Activated T-helper 2 cell treated with anti-CD3 and anti-CD28 coated beads, Interferon-gamma antibody, Interleukin-2, Interleukin-4, amounts not matched to agents 10 μg/mL and 5 μg/mL and 100 μg/mL, durations not matched to agents 14 hours and 24 hours and 36 hours (primary cell): ENCODE results near the gene CARF. TPM values are rescaled to one million over a fixed set of nuclear protein-coding genes. Genes with fewer than 3 reads are reported as not detected.

Experiments
- DNase-seq: peaks from one replicate; pipeline ENCODE4 v3.0.0; 2021; ENCODE audit warnings: low spot score
- H3K27ac Mint-ChIP-seq: one replicate; pipeline ENCODE4 v1.8.0; 2021; ENCODE audit warnings: mixed read lengths
- H3K27me3 Mint-ChIP-seq: one replicate; pipeline ENCODE4 v1.8.0; 2021; ENCODE audit warnings: low read depth, mixed read lengths
- H3K36me3 Mint-ChIP-seq: one replicate; pipeline ENCODE4 v1.8.0; 2021; ENCODE audit warnings: low read depth, mixed read lengths
- H3K4me1 Mint-ChIP-seq: one replicate; pipeline ENCODE4 v1.8.0; 2021; ENCODE audit warnings: low read depth, mixed read lengths
- H3K4me3 Mint-ChIP-seq: one replicate; pipeline ENCODE4 v1.8.0; 2021; ENCODE audit warnings: low read depth, mild to moderate bottlenecking, moderate library complexity, mixed read lengths
- H3K9me3 Mint-ChIP-seq: one replicate; pipeline ENCODE4 v1.8.0; 2021; ENCODE audit warnings: mixed read lengths
- intact Hi-C: fragments of 100-400 bp; cut with micrococcal nuclease; formaldehyde crosslinking; loops from one replicate; pipeline ENCODE4 v1.15.1; 2023
- total RNA-seq: library from RNA; stranded (reverse); gene quantifications from 2 replicates; pipeline ENCODE4 v1.2.3, GENCODE V29; 2022

Gene CARF
- total RNA-seq, 1 donor from 2014 or later, result 5.0 TPM

- intact Hi-C loops, result no loop called here
- no peak for DNase-seq
- Mint-ChIP-seq H3K36me3 (no peaks in the 10 kb centered on the region), H3K27ac (no peak overlapping the region), H3K4me3 (no peak overlapping the region), H3K27me3 (peaks cover 16% of the 10 kb centered on the region), H3K9me3 (no peaks in the 10 kb centered on the region), H3K4me1 (no peaks in the 10 kb centered on the region)
Measured at GRCh38 chr2:203003716-203004115, 91.6 kb downstream of the CARF start.

GRCh38 chr2:203014456-203015199 is 102.6 kb downstream of the CARF start, which contains the start of gene NBEAL1:
Gene NBEAL1, plus strand, starts transcription at chr2:203014875. Its CDS starts 1,510 bp downstream, at chr2:203016385.
- intact Hi-C loops, result loop anchor here (1.0 to 5.0 kb wide), 3 partner anchors 103 to 382 kb away; partner anchors contain the start of genes FAM117B and WDR12
- H3K27me3 Mint-ChIP-seq, result peaks cover 16% of the 10 kb centered on the region
- no peaks in the 10 kb centered on the region for H3K9me3 Mint-ChIP-seq
- DNase-seq, result peak; percentile 96
- H3K4me3 Mint-ChIP-seq, result peak within 1 kb of the TSS; percentile 98
- peaks cover 28% of the 10 kb centered on the region for H3K4me1 Mint-ChIP-seq
- peak within 1 kb of the TSS; percentile 92 for H3K27ac Mint-ChIP-seq
- H3K36me3 Mint-ChIP-seq, result peaks cover 3% of the 10 kb centered on the region

DNA sequence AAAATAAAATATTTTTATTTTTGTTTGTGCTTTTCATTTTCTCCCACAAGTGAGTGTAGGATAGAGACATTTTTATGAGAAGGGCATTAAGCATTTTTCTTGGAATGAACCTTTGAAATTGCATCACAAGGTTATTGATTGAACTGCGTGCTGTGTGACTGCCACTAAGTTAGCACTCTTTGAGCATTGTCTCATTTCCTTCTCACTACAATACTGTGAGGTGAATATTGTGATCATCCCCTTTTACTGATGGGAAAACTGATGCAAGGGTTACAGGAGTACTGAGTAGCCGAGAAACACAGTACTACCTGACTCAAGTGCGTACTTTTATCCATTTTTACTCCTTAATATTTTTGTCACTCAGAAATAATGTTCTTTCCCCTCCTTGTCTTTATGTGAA is 104.6 kb downstream of the CARF start:
- H3K27ac Mint-ChIP-seq, result no peak overlapping the region
- peaks cover under 1% of the 10 kb centered on the region for H3K27me3 Mint-ChIP-seq
- peaks cover 29% of the 10 kb centered on the region for H3K4me1 Mint-ChIP-seq
- no peaks in the 10 kb centered on the region for H3K9me3 Mint-ChIP-seq
- DNase-seq, result no peak
- no peak overlapping the region for H3K4me3 Mint-ChIP-seq
- peaks cover 3% of the 10 kb centered on the region for H3K36me3 Mint-ChIP-seq
- intact Hi-C loops, result loop anchor here (5.0 kb wide), 1 partner anchor 384 kb away; the partner anchor contains the start of gene FAM117B

DNA sequence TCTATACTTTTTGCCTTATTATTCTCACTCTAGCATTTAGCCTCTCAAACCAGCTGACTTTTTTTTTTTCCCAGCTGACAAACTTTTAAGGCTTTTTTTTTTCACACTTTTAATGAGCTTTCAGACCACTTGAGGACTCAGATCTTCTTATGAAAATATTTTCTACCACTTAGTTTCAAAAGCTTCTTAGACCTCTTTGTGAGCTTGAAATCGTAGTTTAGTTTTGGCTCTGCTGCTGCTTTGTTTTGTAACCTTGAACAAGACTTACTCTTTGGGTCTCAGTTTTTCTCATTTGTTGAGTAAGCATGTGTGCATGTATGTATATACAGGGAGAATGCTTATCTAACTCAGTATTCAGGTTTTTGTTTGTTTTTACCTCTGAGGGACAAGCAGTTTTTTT is 106.1 kb downstream of the CARF start:
- peaks cover 3% of the 10 kb centered on the region for H3K36me3 Mint-ChIP-seq
- intact Hi-C loops, result loop anchor here (5.0 kb wide), 1 partner anchor 386 kb away; the partner anchor contains the start of gene FAM117B
- H3K9me3 Mint-ChIP-seq, result no peaks in the 10 kb centered on the region
- peak overlapping the region; percentile 45 for H3K4me3 Mint-ChIP-seq
- H3K4me1 Mint-ChIP-seq, result peaks cover 36% of the 10 kb centered on the region
- no peak for DNase-seq
- no peaks in the 10 kb centered on the region for H3K27me3 Mint-ChIP-seq
- peak overlapping the region; percentile 6 for H3K27ac Mint-ChIP-seq

GRCh38 chr2:203019142-203019541 is 107.1 kb downstream of the CARF start:
- DNase-seq, result no peak
- no peak overlapping the region for H3K27ac Mint-ChIP-seq
- no peak overlapping the region for H3K4me3 Mint-ChIP-seq
- H3K36me3 Mint-ChIP-seq, result peaks cover 9% of the 10 kb centered on the region
- H3K9me3 Mint-ChIP-seq, result no peaks in the 10 kb centered on the region
- H3K4me1 Mint-ChIP-seq, result peaks cover 39% of the 10 kb centered on the region
- intact Hi-C loops, result loop anchor here (5.0 kb wide), 1 partner anchor 387 kb away; the partner anchor contains the start of gene FAM117B
- no peaks in the 10 kb centered on the region for H3K27me3 Mint-ChIP-seq

- Mint-ChIP-seq H3K4me3 (no peak overlapping the region), H3K9me3 (no peaks in the 10 kb centered on the region), H3K4me1 (peaks cover 31% of the 10 kb centered on the region), H3K27ac (no peak overlapping the region), H3K36me3 (peaks cover 7% of the 10 kb centered on the region), H3K27me3 (no peaks in the 10 kb centered on the region)
- no peak for DNase-seq
- intact Hi-C loops, result no loop called here
Measured at GRCh38 chr2:203021991-203022390, 109.9 kb downstream of the CARF start.

GRCh38 chr2:203022751-203023150 is 110.7 kb downstream of the CARF start:
- H3K4me3 Mint-ChIP-seq, result no peak overlapping the region
- H3K9me3 Mint-ChIP-seq, result no peaks in the 10 kb centered on the region
- no peak overlapping the region for H3K27ac Mint-ChIP-seq
- no peak for DNase-seq
- peaks cover 29% of the 10 kb centered on the region for H3K4me1 Mint-ChIP-seq
- H3K27me3 Mint-ChIP-seq, result no peaks in the 10 kb centered on the region
- H3K36me3 Mint-ChIP-seq, result peaks cover 6% of the 10 kb centered on the region
- intact Hi-C loops, result no loop called here

- Mint-ChIP-seq H3K27ac (no peak overlapping the region), H3K9me3 (no peaks in the 10 kb centered on the region), H3K36me3 (peaks cover 6% of the 10 kb centered on the region), H3K4me1 (peaks cover 15% of the 10 kb centered on the region), H3K4me3 (no peak overlapping the region), H3K27me3 (no peaks in the 10 kb centered on the region)
- intact Hi-C loops, result no loop called here
- no peak for DNase-seq
Measured at GRCh38 chr2:203025592-203025991, 113.5 kb downstream of the CARF start.

DNA sequence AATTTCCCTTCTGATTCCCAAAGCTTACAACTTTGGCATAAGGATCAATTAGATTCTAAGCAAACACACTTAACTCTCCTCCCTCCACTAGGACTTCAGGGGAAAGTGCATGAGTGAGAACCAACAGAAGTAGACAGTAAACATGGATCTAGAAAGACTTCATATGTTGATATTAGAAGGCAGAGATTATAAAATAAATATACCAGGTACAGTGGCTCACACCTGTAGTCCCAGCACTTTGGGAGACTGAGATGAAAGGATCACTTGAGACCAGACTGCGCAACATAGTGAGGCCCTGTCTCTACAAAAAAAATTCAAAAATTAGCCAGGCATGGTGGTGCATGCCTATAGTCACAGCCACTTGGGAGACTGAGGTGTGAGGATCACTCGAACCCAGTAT is 118.5 kb downstream of the CARF start:
- no peak for DNase-seq
- intact Hi-C loops, result no loop called here
- peaks cover 19% of the 10 kb centered on the region for H3K4me1 Mint-ChIP-seq

DNA sequence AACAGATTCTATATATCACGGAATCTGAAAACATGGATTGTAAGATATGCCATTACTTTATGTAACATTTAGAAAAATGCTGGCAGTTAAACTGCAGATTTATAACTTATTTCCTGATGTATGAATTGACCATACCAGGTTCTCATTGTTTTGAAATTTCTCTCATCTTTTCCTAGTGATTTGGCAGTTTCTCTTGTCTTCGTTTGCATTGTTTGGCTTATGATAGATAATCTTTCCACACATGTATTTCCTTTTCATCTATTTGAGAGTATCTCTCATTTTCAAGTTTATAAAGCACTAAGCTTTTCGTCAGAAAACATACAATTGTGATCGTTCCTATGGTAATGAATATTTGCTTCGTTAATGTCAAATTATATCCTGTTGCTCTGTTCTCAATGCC is 118.9 kb downstream of the CARF start:
- Mint-ChIP-seq H3K9me3 (peaks cover 6% of the 10 kb centered on the region), H3K4me1 (peaks cover 16% of the 10 kb centered on the region), H3K36me3 (peaks cover 5% of the 10 kb centered on the region), H3K27ac (no peak overlapping the region), H3K27me3 (no peaks in the 10 kb centered on the region), H3K4me3 (no peak overlapping the region)
- DNase-seq, result no peak
- intact Hi-C loops, result no loop called here

More for the DNA sequence above, 118.5 kb downstream of the CARF start:
- H3K4me3 Mint-ChIP-seq, result no peak overlapping the region
- H3K27me3 Mint-ChIP-seq, result no peaks in the 10 kb centered on the region
- H3K27ac Mint-ChIP-seq, result no peak overlapping the region
- H3K36me3 Mint-ChIP-seq, result peaks cover 5% of the 10 kb centered on the region
- H3K9me3 Mint-ChIP-seq, result peaks cover 6% of the 10 kb centered on the region

DNA sequence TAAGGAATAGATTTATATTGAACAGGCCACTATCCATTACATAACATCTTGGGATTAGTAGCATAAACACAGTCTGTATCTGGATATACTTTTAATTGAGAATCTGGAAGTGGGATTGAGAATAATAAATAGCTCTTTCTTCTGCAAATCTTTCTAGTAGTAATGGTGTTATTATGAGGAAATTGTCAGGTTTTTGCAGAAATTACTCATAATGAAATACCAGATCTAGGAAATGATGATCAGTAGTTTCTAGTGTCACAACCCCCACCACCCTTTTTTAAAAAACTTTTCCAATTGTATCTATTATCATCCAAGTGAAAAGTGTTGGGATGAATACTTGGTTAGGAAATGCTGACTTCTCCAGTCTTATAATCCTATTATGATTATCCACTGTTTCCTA is 121.3 kb downstream of the CARF start:
- H3K4me1 Mint-ChIP-seq, result peaks cover 16% of the 10 kb centered on the region
- no peak for DNase-seq
- H3K27me3 Mint-ChIP-seq, result no peaks in the 10 kb centered on the region
- peaks cover 5% of the 10 kb centered on the region for H3K36me3 Mint-ChIP-seq
- H3K9me3 Mint-ChIP-seq, result peaks cover 6% of the 10 kb centered on the region
- no peak overlapping the region for H3K27ac Mint-ChIP-seq
- no peak overlapping the region for H3K4me3 Mint-ChIP-seq
- intact Hi-C loops, result no loop called here

- no peak overlapping the region for H3K4me3 Mint-ChIP-seq
- H3K27ac Mint-ChIP-seq, result no peak overlapping the region
Measured at GRCh38 chr2:203035879-203036470, 123.9 kb downstream of the CARF start.

More at GRCh38 chr2:203035879-203036470, 123.9 kb downstream of the CARF start:
- Mint-ChIP-seq H3K9me3 (peaks cover 6% of the 10 kb centered on the region), H3K4me1 (peaks cover 17% of the 10 kb centered on the region), H3K27me3 (no peaks in the 10 kb centered on the region), H3K36me3 (peaks cover 5% of the 10 kb centered on the region)
- intact Hi-C loops, result no loop called here
- no peak for DNase-seq
